ENCODE results near the gene KRTAP5-4.
"Not testable (repeated sequence)": the region's sequence is repeated elsewhere in the genome, so short reads cannot be mapped to it uniquely, and the experiment has no call there.

KRTAP5-4 gene

GRCh38 chr11:1604181-1604580 lies 17.8 kb downstream of the KRTAP5-4 start:
- H4K20me1 ChIP-seq: no peaks in the 10 kb centered on the region
- no peaks in the 10 kb centered on the region for H3K9me3 ChIP-seq
- no peak for TF ChIP-seq Cebpa-rat (IDR thresholded peaks at IDR 0.05)
- no peaks in the 10 kb centered on the region for H3K36me3 ChIP-seq
- no peaks in the 10 kb centered on the region for H3K27me3 ChIP-seq
- H3K9ac ChIP-seq: no peak overlapping the region
- H3K4me3 ChIP-seq: no peak overlapping the region
- H3K4me2 ChIP-seq: no peak overlapping the region
- H3K4me1 ChIP-seq: peaks cover 12% of the 10 kb centered on the region; the same call in 1 of the 2 replicates
- no peak overlapping the region for H3K27ac ChIP-seq

- H3K36me3 ChIP-seq: no peaks in the 10 kb centered on the region
- H3K4me3 ChIP-seq: no peak overlapping the region
- H3K27me3 ChIP-seq: no peaks in the 10 kb centered on the region
- no peak overlapping the region for H3K9ac ChIP-seq
- H3K9me3 ChIP-seq: no peaks in the 10 kb centered on the region
- no peak overlapping the region for H3K4me2 ChIP-seq
- no peaks in the 10 kb centered on the region for H4K20me1 ChIP-seq
- H3K4me1 ChIP-seq: peaks cover 12% of the 10 kb centered on the region; the same call in 1 of the 2 replicates
- TF ChIP-seq Cebpa-rat (IDR thresholded peaks at IDR 0.05): no peak
- no peak overlapping the region for H3K27ac ChIP-seq
Measured at GRCh38 chr11:1603629-1604028, 18.3 kb downstream of the KRTAP5-4 start.

GRCh38 chr11:1601663-1602062 lies 20.3 kb downstream of the KRTAP5-4 start:
- H3K27me3 ChIP-seq, H3K36me3 ChIP-seq, H4K20me1 ChIP-seq, H3K4me2 ChIP-seq, H3K9me3 ChIP-seq, H3K4me3 ChIP-seq, H3K27ac ChIP-seq, H3K9ac ChIP-seq: not testable (repeated sequence)
- peaks cover 14% of the 10 kb centered on the region; the same call in 1 of the 2 replicates for H3K4me1 ChIP-seq

DNA sequence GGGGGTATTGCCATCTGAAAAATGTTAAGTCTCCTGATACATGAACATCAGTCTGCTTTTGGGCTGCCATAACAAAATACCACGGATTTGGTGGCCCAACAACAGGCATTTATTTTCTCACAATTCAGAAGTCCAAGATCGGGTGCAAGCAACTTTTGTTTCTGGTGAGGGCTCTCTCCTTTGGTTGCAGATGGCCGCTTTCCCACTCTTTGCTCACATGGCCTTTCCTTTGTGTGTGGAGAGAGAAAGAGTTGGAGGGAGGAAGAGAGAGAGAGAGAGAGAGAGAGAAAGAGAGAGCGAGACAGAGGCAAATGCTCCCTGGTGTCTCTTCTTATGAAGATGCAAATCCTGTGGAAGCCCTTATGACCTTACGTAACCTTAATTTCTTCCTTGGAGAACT lies 21.3 kb downstream of the KRTAP5-4 start:
- Histone ChIP-seq H3K4me1 (peaks cover 14% of the 10 kb centered on the region; the same call in 1 of the 2 replicates), H3K27me3 (no peaks in the 10 kb centered on the region), H3K9me3 (no peaks in the 10 kb centered on the region), H3K27ac (no peak overlapping the region), H3K4me3 (no peak overlapping the region), H3K4me2 (no peak overlapping the region), H3K9ac (no peak overlapping the region), H3K36me3 (no peaks in the 10 kb centered on the region), H4K20me1 (no peaks in the 10 kb centered on the region)
- TF ChIP-seq Cebpa-rat (IDR thresholded peaks at IDR 0.05): no peak

DNA sequence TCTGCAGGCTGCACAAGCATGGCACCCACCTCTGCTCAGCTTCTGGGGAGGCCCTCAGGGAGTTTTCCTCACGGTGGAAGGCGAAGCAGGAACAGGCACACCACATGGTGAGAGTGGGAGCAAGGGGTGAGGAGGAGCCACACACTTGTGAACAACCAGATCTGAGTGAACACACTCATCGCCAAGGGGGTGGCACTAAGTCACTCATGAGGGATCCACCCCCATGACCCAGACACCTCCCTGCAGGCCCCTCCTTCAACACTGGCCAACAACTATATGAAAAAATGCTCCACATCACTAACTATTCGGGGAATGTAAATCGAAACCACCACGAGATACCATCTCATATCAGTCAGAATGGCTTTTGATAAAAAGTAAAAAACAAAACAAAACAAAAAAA lies 23.1 kb downstream of the KRTAP5-4 start:
- H3K4me1 ChIP-seq: peaks cover 14% of the 10 kb centered on the region; the same call in 1 of the 2 replicates
- H3K27ac ChIP-seq: no peak overlapping the region
- no peaks in the 10 kb centered on the region for H4K20me1 ChIP-seq
- no peaks in the 10 kb centered on the region for H3K27me3 ChIP-seq
- no peaks in the 10 kb centered on the region for H3K36me3 ChIP-seq
- H3K4me2 ChIP-seq: no peak overlapping the region
- H3K4me3 ChIP-seq: no peak overlapping the region
- no peaks in the 10 kb centered on the region for H3K9me3 ChIP-seq
- H3K9ac ChIP-seq: no peak overlapping the region
- TF ChIP-seq Cebpa-rat (IDR thresholded peaks at IDR 0.05): no peak

- not testable (repeated sequence) for H3K4me2 ChIP-seq, H3K4me3 ChIP-seq, H3K9me3 ChIP-seq, H3K27me3 ChIP-seq, H3K36me3 ChIP-seq, H3K27ac ChIP-seq, H3K9ac ChIP-seq, H4K20me1 ChIP-seq
- peaks cover 14% of the 10 kb centered on the region; the same call in 1 of the 2 replicates for H3K4me1 ChIP-seq
Measured at GRCh38 chr11:1598406-1598805, 23.5 kb downstream of the KRTAP5-4 start.

DNA sequence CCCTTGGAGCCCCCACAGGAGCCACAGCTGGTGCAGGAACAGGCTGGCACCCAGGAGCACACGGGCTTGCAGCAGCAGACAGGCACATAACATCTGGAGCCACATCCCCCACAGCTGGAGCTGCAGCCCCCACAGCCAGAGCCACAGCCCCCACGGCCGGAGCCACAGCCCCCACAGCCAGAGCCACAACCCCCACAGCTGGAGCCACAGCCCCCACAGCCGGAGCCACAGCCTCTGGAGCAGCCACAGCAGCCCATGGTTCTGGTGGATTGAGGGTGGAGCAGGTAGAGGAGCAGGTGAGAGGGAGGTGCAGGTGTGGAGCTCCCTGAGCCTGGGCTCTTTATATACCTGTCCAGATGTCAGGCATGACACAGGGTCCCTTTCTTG lies 24.0 kb downstream of the KRTAP5-4 start, which contains the start of gene KRTAP5-2:
Gene KRTAP5-2, minus strand, starts transcription at position 301 of the 387 bp plus-strand sequence. Its CDS starts 44 bp downstream, at position 257.
- H3K9me3 ChIP-seq: no peaks in the 10 kb centered on the region
- no peak within 1 kb of the TSS for H3K27ac ChIP-seq
- H3K9ac ChIP-seq: no peak within 1 kb of the TSS
- H3K4me3 ChIP-seq: no peak within 1 kb of the TSS
- H3K4me2 ChIP-seq: peak within 1 kb of the TSS; percentile 34; the same call in 1 of the 2 replicates
- TF ChIP-seq Cebpa-rat (IDR thresholded peaks at IDR 0.05): no peak
- H3K27me3 ChIP-seq: no peaks in the 10 kb centered on the region
- H4K20me1 ChIP-seq: no peaks in the 10 kb centered on the region
- peaks cover 14% of the 10 kb centered on the region; the same call in 1 of the 2 replicates for H3K4me1 ChIP-seq
- no peaks in the 10 kb centered on the region for H3K36me3 ChIP-seq

DNA sequence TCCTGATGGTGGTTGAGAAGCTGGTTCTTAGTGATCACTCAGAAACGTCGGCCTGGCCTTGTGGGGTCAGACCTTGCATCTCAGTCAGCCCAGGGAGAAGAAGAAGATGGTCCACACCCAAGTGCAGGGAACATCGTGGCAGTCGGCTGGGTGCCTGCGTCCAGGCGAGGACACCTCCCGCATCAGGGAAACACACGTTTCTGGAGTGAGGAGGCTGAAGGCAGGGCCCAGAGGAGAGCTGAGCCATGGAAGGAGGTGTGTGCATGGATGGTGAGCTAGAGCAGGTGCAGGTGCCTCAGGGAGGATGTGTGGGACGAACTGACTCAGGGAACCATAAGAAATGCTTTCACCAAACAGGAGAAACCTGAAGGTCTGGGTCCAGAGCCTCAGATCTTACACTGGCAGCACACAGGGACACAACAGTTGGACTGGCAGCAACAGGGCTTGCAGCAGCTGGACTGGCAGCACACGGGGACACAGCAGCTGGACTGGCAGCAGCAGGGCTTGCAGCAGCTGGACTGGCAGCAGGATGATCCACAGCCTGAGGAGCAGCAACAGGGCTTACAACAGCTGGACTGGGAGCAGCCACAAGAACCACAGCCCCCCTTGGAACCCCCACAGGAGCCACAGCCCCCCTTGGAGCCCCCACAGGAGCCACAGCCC lies 24.5 kb downstream of the KRTAP5-4 start:
- TF ChIP-seq Cebpa-rat (IDR thresholded peaks at IDR 0.05): no peak
- peaks cover 14% of the 10 kb centered on the region; the same call in 1 of the 2 replicates for H3K4me1 ChIP-seq
- H4K20me1 ChIP-seq: no peaks in the 10 kb centered on the region
- H3K4me2 ChIP-seq: peak overlapping the region; percentile 34; the same call in 1 of the 2 replicates
- H3K27me3 ChIP-seq: no peaks in the 10 kb centered on the region
- no peak overlapping the region for H3K4me3 ChIP-seq
- no peaks in the 10 kb centered on the region for H3K36me3 ChIP-seq
- no peak overlapping the region for H3K9ac ChIP-seq
- no peak overlapping the region for H3K27ac ChIP-seq
- no peaks in the 10 kb centered on the region for H3K9me3 ChIP-seq

GRCh38 chr11:1596576-1597121 lies 25.3 kb downstream of the KRTAP5-4 start:
- not testable (repeated sequence) for H3K9ac ChIP-seq, H3K27ac ChIP-seq, H3K36me3 ChIP-seq, H3K4me2 ChIP-seq, H3K4me3 ChIP-seq, H3K9me3 ChIP-seq, H4K20me1 ChIP-seq, H3K27me3 ChIP-seq
- peaks cover 14% of the 10 kb centered on the region; the same call in 1 of the 2 replicates for H3K4me1 ChIP-seq

- H3K36me3 ChIP-seq, H3K9ac ChIP-seq, H3K27ac ChIP-seq, H3K27me3 ChIP-seq, H3K4me2 ChIP-seq, H4K20me1 ChIP-seq, H3K9me3 ChIP-seq, H3K4me3 ChIP-seq: not testable (repeated sequence)
- H3K4me1 ChIP-seq: peaks cover 14% of the 10 kb centered on the region; the same call in 1 of the 2 replicates
Measured at GRCh38 chr11:1595994-1596575, 25.9 kb downstream of the KRTAP5-4 start.
